ENCODE measurements around the gene SMG6.

The SMG6 gene

GRCh38 chr17:2084766-2085647, 218.6 kb downstream of the SMG6 start (continued):
- TF ChIP-seq, protein P1, sequence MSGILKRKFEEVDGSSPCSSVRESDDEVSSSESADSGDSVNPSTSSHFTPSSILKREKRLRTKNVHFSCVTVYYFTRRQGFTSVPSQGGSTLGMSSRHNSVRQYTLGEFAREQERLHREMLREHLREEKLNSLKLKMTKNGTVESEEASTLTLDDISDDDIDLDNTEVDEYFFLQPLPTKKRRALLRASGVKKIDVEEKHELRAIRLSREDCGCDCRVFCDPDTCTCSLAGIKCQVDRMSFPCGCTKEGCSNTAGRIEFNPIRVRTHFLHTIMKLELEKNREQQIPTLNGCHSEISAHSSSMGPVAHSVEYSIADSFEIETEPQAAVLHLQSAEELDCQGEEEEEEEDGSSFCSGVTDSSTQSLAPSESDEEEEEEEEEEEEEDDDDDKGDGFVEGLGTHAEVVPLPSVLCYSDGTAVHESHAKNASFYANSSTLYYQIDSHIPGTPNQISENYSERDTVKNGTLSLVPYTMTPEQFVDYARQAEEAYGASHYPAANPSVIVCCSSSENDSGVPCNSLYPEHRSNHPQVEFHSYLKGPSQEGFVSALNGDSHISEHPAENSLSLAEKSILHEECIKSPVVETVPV (CRISPR knock-in tag; IDR thresholded peaks at IDR 0.05), result no peak
- peak; percentile 42 for TF ChIP-seq TCF4 (CRISPR knock-in tag; IDR thresholded peaks at IDR 0.05; ENCODE audit: borderline replicate concordance)
- peak; percentile 5; the same call in 1 of the 2 replicates for TF ChIP-seq SNAI2 (CRISPR knock-in tag; IDR thresholded peaks at IDR 0.05)
- TF ChIP-seq TSHZ2 (CRISPR knock-in tag; IDR thresholded peaks at IDR 0.05), result peak; percentile 80

DNA sequence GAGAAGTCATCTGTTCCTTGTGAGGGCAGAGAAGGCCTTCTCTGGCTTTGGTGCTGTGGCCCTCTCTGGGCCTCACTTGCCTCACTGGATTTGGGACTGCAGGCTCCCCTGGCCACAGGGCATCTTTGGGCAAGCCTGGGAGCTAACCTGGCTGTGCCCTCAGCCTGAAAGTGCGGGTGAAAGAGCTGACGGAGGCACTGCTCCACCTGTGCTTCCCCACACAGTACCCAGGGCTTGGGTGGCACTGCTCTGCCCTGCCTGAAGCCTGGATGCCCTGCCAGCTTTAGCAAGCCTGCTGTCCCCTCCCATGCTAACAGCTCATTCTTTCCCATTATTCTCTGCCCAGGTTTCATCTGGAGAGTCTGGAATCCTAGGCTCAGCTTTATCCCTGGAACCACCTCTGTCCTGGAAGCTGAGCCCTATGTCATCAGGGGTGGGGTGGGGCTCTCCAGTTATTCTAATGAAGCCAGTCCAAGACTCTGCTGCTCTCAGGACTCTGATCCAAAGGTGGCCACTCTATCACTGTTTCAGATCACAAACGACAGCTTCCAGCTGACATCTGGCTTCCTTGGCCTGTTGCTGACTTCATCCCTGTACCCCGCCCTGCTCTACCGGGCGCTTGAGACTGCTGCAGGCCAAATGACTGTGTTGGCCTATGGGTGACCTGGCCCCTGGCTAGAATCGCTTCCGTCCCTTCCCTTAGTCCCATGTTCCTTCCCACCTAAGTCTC, 219.4 kb downstream of the SMG6 start:
- peak; percentile 52 for ATAC-seq

More for the DNA sequence above, 219.4 kb downstream of the SMG6 start:
- no peak for TF ChIP-seq RARB (CRISPR knock-in tag; IDR thresholded peaks at IDR 0.05)
- TF ChIP-seq ZNF70 (CRISPR knock-in tag; IDR thresholded peaks at IDR 0.05), result peak; percentile 62
- TF ChIP-seq CSDC2 (CRISPR knock-in tag; IDR thresholded peaks at IDR 0.05), result no peak
- TF ChIP-seq ZFP3 (CRISPR knock-in tag; IDR thresholded peaks at IDR 0.05), result no peak; the same call in 1 of the 2 replicates
- no peak for TF ChIP-seq ARNTL (CRISPR knock-in tag; IDR thresholded peaks at IDR 0.05; ENCODE audit: borderline replicate concordance, low read depth)
- no peak for TF ChIP-seq POU6F1 (CRISPR knock-in tag; IDR thresholded peaks at IDR 0.05; ENCODE audit: borderline replicate concordance, low read depth)
- no peak for TF ChIP-seq ZFP30 (CRISPR knock-in tag; IDR thresholded peaks at IDR 0.05)
- no peak; the same call in 1 of the 2 replicates for TF ChIP-seq SNAI2 (CRISPR knock-in tag; IDR thresholded peaks at IDR 0.05)
- TF ChIP-seq TOX (CRISPR knock-in tag; IDR thresholded peaks at IDR 0.05; ENCODE audit: borderline replicate concordance), result no peak
- TF ChIP-seq ZNF565 (CRISPR knock-in tag; conservative IDR thresholded peaks at IDR 0.05; ENCODE audit: low read depth), result peak; percentile 39; the same call in 1 of the 2 replicates
- TF ChIP-seq ZNF8 (CRISPR knock-in tag; IDR thresholded peaks at IDR 0.05), result no peak
- TF ChIP-seq, protein P2, sequence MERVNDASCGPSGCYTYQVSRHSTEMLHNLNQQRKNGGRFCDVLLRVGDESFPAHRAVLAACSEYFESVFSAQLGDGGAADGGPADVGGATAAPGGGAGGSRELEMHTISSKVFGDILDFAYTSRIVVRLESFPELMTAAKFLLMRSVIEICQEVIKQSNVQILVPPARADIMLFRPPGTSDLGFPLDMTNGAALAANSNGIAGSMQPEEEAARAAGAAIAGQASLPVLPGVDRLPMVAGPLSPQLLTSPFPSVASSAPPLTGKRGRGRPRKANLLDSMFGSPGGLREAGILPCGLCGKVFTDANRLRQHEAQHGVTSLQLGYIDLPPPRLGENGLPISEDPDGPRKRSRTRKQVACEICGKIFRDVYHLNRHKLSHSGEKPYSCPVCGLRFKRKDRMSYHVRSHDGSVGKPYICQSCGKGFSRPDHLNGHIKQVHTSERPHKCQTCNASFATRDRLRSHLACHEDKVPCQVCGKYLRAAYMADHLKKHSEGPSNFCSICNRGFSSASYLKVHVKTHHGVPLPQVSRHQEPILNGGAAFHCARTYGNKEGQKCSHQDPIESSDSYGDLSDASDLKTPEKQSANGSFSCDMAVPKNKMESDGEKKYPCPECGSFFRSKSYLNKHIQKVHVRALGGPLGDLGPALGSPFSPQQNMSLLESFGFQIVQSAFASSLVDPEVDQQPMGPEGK (CRISPR knock-in tag; IDR thresholded peaks at IDR 0.05; ENCODE audit: borderline replicate concordance), result no peak
- no peak for TF ChIP-seq CREB5 (CRISPR knock-in tag; IDR thresholded peaks at IDR 0.05; ENCODE audit: low read depth)
- no peak for TF ChIP-seq ISL1 (CRISPR knock-in tag; IDR thresholded peaks at IDR 0.05)
- TF ChIP-seq ZC3H10 (CRISPR knock-in tag; IDR thresholded peaks at IDR 0.05), result no peak
- 0 out of 2 replicates have a peak, but pooled peaks have one; percentile 1 for TF ChIP-seq PPARA (CRISPR knock-in tag; IDR thresholded peaks at IDR 0.05; ENCODE audit: borderline replicate concordance)
- no peak for TF ChIP-seq OSR1 (CRISPR knock-in tag; IDR thresholded peaks at IDR 0.05)
- no peak for TF ChIP-seq GLIS3 (CRISPR knock-in tag; IDR thresholded peaks at IDR 0.05)
- TF ChIP-seq, protein P1 (CRISPR knock-in tag; IDR thresholded peaks at IDR 0.05), result no peak
- no peak for TF ChIP-seq BACH2 (CRISPR knock-in tag; IDR thresholded peaks at IDR 0.05; ENCODE audit: borderline replicate concordance)
- TF ChIP-seq ESRRG (CRISPR knock-in tag; IDR thresholded peaks at IDR 0.05), result no peak
- TF ChIP-seq TCF4 (CRISPR knock-in tag; IDR thresholded peaks at IDR 0.05; ENCODE audit: borderline replicate concordance), result peak; percentile 79
- TF ChIP-seq TSHZ2 (CRISPR knock-in tag; IDR thresholded peaks at IDR 0.05), result peak; percentile 93
